Small intestine (tissue), 7 donors: Measurements from ENCODE around the gene TMEM132E. TPM values are rescaled to one million over a fixed set of nuclear protein-coding genes. Genes with fewer than 3 reads are reported as not detected.

Experiments used
- DNase-seq, 2 donors: peaks; one replicate each; pipeline versions ENCODE4 v3.0.0 to v3.0.0-alpha.2; 2013
- FAIRE-seq: peaks from 2 replicates; lab custom pipeline; 2012; peaks lifted over from hg19 to GRCh38; lab: Jason Lieb, UNC
- H3K27ac ChIP-seq, 3 donors: one replicate each; pipeline ENCODE4 v1.5.1; 2013; ENCODE audit warnings: low read length in 2 of 3, mild to moderate bottlenecking in 2 of 3, control low read depth in 1 of 3, inconsistent platforms in 1 of 3, low read depth in 1 of 3, moderate library complexity in 1 of 3
- H3K27me3 ChIP-seq, 3 donors: one replicate each; pipeline ENCODE4 v1.6.1; 2013; ENCODE audit warnings: low read length in 3 of 3, inconsistent platforms in 1 of 3; ENCODE audit not compliant: control insufficient read depth in 3 of 3, insufficient read depth in 3 of 3
- H3K36me3 ChIP-seq, 3 donors: one replicate each; pipeline ENCODE4 v1.6.1; 2013; ENCODE audit warnings: low read length in 3 of 3, inconsistent platforms in 1 of 3, low read depth in 1 of 3, mild to moderate bottlenecking in 1 of 3, moderate library complexity in 1 of 3; ENCODE audit not compliant: control insufficient read depth in 3 of 3, insufficient read depth in 2 of 3
- H3K4me1 ChIP-seq, 3 donors: one replicate each; pipeline ENCODE4 v1.6.1; 2013; ENCODE audit warnings: low read length in 2 of 3, inconsistent platforms in 1 of 3, low read depth in 1 of 3, mild to moderate bottlenecking in 1 of 3, moderate library complexity in 1 of 3; ENCODE audit not compliant: control insufficient read depth in 3 of 3, insufficient read depth in 2 of 3
- H3K4me3 ChIP-seq, 3 donors: one replicate each; pipeline ENCODE4 v1.5.1; 2013; ENCODE audit warnings: low read length in 3 of 3, control low read depth in 1 of 3, inconsistent platforms in 1 of 3, low read depth in 1 of 3, mild to moderate bottlenecking in 1 of 3, moderate library complexity in 1 of 3
- H3K9me3 ChIP-seq, 2 donors: one replicate each; pipeline ENCODE4 v1.6.1; 2013; ENCODE audit warnings: low read depth in 1 of 2, low read length in 1 of 2; ENCODE audit not compliant: control insufficient read depth in 2 of 2, insufficient read depth in 1 of 2
- WGBS, 3 donors: extraction: QIAGEN DNeasy Blood & Tissue Kit; methylation state at CpG; one replicate each; pipeline ENCODE4 v1.1.7; 2013; 5-methylcytosine and 5-hydroxymethylcytosine counted together
- polyA plus RNA-seq, 4 donors: library from polyadenylated mRNA; stranded (reverse) in 3 of 4; unstranded in 1 of 4; fragments of 200-250 nt in 3 of 4; fragments of 120-200 nt in 1 of 4; gene quantifications; one replicate each; pipeline versions ENCODE4 v1.2.1 to v1.2.3, GENCODE V29; 2013
- donor health status: healthy with polysubstance abuse.
- donor health status: control.
- donor health status: control.
- donor health status: Bipolar disorder and iron deficiency.
- donor health status: healthy.

The TMEM132E gene
- polyA plus RNA-seq, 4 donors, result 0.07 to 9.2 (median 3.9) TPM

- WGBS, 3 donors, result 44 to 48% (median 45%) methylated on average over 12 of the region's 12 CpGs
- Histone ChIP-seq H3K36me3 (no peaks in the 10 kb centered on the region), H3K9me3 (no peaks in the 10 kb centered on the region), H3K4me3 (no peak overlapping the region), H3K4me1 (peaks cover 0 to 5% (median 2%) of the 10 kb centered on the region in 3 donors), H3K27ac (no peak overlapping the region), H3K27me3 (peaks cover 6 to 33% (median 28%) of the 10 kb centered on the region in 3 donors)
- FAIRE-seq (no peak), DNase-seq (peak in 1 of 2 donors; percentile 21)
These were observed 44.7 kb downstream of the TMEM132E start for GRCh38 chr17:34623856-34624766.

- 35 to 45% (median 40%) methylated on average over 7 of the region's 7 CpGs for WGBS, 3 donors
- peaks cover 6 to 33% (median 25%) of the 10 kb centered on the region in 3 donors for H3K27me3 ChIP-seq
These were observed 45.5 kb downstream of the TMEM132E start for GRCh38 chr17:34624767-34625383.

GRCh38 chr17:34626121-34626681 lies 46.8 kb downstream of the TMEM132E start:
- Histone ChIP-seq H3K27me3 (peaks cover 6 to 33% (median 25%) of the 10 kb centered on the region in 3 donors), H3K27ac (no peak overlapping the region), H3K4me3 (no peak overlapping the region), H3K9me3 (no peaks in the 10 kb centered on the region), H3K4me1 (peaks cover 0 to 6% (median 2%) of the 10 kb centered on the region in 3 donors), H3K36me3 (no peaks in the 10 kb centered on the region)
- FAIRE-seq (no peak), DNase-seq (peak; percentile 52 to 54)
- 7 to 10% (median 9%) methylated on average over 47 to 53 of the region's 53 CpGs for WGBS, 3 donors

More at GRCh38 chr17:34624767-34625383, 45.5 kb downstream of the TMEM132E start:
- no peak for FAIRE-seq
- no peak overlapping the region for H3K4me3 ChIP-seq
- DNase-seq, result no peak
- no peaks in the 10 kb centered on the region for H3K36me3 ChIP-seq
- H3K4me1 ChIP-seq, result peaks cover 0 to 6% (median 2%) of the 10 kb centered on the region in 3 donors
- H3K9me3 ChIP-seq, result no peaks in the 10 kb centered on the region
- no peak overlapping the region for H3K27ac ChIP-seq

- Histone ChIP-seq H3K9me3 (no peaks in the 10 kb centered on the region), H3K36me3 (no peaks in the 10 kb centered on the region), H3K4me3 (no peak overlapping the region), H3K27ac (no peak overlapping the region), H3K27me3 (peaks cover 6 to 31% (median 25%) of the 10 kb centered on the region in 3 donors), H3K4me1 (peaks cover 0 to 6% (median 5%) of the 10 kb centered on the region in 3 donors)
- 49 to 70% (median 63%) methylated on average over 8 of the region's 8 CpGs for WGBS, 3 donors
- DNase-seq (peak in 1 of 2 donors; percentile 44), FAIRE-seq (no peak)
These were observed 49.5 kb downstream of the TMEM132E start for GRCh38 chr17:34628879-34629278.

- H3K4me1 ChIP-seq, result peaks cover 0 to 26% (median 11%) of the 10 kb centered on the region in 3 donors
- peak overlapping the region in 1 of 3 donors; percentile 64 for H3K27ac ChIP-seq
- FAIRE-seq, result no peak
- H3K36me3 ChIP-seq, result no peaks in the 10 kb centered on the region
- H3K27me3 ChIP-seq, result peaks cover 0 to 14% (median 2%) of the 10 kb centered on the region in 3 donors
- peak in 1 of 2 donors; percentile 78 for DNase-seq
- 8 to 30% (median 17%) methylated on average over 4 of the region's 4 CpGs for WGBS, 3 donors
- no peak overlapping the region for H3K4me3 ChIP-seq
- no peaks in the 10 kb centered on the region for H3K9me3 ChIP-seq
These were observed 54.0 kb downstream of the TMEM132E start for GRCh38 chr17:34633351-34633750.

- Histone ChIP-seq H3K36me3 (no peaks in the 10 kb centered on the region), H3K27me3 (peaks cover 0 to 13% (median 0%) of the 10 kb centered on the region in 3 donors), H3K4me1 (peaks cover 0 to 26% (median 9%) of the 10 kb centered on the region in 3 donors), H3K9me3 (no peaks in the 10 kb centered on the region), H3K4me3 (no peak overlapping the region), H3K27ac (peak overlapping the region in 1 of 3 donors; percentile 64)
- no peak for FAIRE-seq
- no peak for DNase-seq
- WGBS, 3 donors, result 87 to 92% (median 88%) methylated on average over 3 of the region's 3 CpGs
These were observed 54.4 kb downstream of the TMEM132E start for GRCh38 chr17:34633760-34634159.

GRCh38 chr17:34634551-34635160 lies 55.3 kb downstream of the TMEM132E start:
- Histone ChIP-seq H3K9me3 (no peaks in the 10 kb centered on the region), H3K4me3 (peak overlapping the region in 1 of 3 donors; percentile 18), H3K27ac (peak overlapping the region in 1 of 3 donors; percentile 67), H3K4me1 (peaks cover 0 to 23% (median 11%) of the 10 kb centered on the region in 3 donors), H3K36me3 (no peaks in the 10 kb centered on the region), H3K27me3 (peaks cover 0 to 12% (median 0%) of the 10 kb centered on the region in 3 donors)
- 26 to 78% (median 30%) methylated on average over 15 of the region's 15 CpGs for WGBS, 3 donors
- FAIRE-seq, result no peak
- peak; percentile 44 to 96 for DNase-seq
